Pons (tissue), 1 donor: ENCODE data around the gene TRIM38.

Source experiments
- DNase-seq: peaks from one replicate; pipeline ENCODE4 v3.0.0-alpha.2; 2016; ENCODE audit warnings: low spot score

Gene TRIM38

DNA sequence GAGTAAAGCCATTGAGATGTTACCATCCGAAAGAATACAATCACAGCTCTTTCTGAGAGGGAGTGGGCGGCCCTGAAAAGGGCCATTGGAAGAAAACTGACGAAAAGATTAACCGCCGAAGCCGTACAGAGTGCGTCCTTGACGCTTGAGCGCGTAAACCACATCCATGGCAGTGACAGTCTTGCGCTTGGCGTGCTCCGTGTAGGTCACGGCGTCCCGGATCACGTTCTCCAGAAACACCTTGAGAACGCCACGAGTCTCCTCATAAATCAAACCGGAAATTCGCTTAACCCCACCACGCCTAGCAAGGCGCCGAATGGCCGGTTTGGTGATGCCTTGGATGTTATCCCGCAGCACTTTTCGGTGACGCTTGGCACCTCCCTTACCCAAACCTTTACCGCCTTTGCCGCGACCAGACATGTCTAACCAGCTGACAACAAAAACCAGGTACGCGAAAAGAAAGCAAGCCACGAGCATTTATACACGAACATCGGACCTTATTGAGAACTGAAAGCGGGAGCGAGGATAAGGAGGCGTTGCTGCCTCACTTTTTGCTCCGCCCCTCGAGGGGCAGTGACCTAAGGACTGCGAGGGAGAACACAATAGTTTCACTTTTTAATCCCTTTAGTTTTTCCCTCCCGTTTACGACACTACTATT, 64.4 kb downstream of the TRIM38 start:
- DNase-seq = peak; percentile 96

DNA sequence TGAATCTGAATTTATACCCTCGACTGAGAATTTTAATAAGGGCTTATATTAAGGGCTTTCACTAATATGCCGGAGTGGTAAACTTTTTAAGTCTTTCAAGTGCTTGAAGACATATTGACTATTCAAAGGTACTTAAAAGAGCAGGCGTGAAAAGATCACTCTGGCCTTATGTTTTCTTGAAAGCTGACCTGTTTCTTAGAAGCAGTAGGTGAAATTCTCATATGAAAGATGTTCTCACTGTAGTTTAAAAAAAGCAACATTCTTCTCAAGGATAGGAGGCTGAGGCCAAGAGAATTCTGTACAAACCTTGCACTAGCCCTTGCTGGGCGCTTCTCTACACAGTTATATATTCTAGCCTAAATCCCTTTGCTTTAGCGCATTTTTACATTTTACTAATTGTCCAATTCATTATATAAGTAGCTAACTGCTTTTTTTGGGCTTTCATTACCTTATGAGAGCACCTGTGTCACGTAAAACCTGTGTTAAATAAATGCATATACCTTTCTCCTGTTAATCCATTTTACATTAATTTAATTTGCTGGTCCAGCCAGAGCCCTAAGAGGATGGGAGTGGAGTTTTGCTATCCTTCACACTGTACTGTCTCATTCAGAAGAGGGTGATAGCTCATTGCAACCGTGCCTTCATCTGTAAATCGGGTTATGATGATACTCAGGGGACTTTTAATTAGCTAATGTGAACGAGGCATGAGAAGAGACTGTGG, 65.0 kb downstream of the TRIM38 start:
- no peak for DNase-seq

DNA sequence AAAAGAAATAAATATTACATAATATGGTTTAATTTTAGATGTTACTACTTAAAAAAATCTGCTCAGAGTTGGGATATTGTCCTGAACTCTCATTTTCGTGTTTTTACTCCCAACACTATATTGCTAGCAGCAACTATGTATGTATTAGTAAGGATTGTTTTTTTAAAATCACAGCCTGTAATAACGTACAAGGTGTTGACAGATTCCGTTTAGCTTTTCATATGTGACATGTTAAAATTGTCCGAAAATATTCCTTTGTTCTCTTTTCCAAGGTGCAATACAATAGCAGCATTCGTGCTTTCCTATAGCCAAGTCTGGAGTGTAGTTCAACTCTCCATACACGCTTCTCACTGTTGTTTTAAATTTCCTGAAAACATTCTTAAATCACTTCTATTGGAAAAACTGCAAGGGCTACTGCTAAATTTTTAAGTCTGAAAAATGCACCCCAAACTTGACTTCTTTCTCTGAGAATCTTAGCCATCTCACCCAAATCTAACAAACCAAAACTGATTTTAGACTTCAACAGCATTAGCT, 65.7 kb downstream of the TRIM38 start:
- DNase-seq = no peak

DNA sequence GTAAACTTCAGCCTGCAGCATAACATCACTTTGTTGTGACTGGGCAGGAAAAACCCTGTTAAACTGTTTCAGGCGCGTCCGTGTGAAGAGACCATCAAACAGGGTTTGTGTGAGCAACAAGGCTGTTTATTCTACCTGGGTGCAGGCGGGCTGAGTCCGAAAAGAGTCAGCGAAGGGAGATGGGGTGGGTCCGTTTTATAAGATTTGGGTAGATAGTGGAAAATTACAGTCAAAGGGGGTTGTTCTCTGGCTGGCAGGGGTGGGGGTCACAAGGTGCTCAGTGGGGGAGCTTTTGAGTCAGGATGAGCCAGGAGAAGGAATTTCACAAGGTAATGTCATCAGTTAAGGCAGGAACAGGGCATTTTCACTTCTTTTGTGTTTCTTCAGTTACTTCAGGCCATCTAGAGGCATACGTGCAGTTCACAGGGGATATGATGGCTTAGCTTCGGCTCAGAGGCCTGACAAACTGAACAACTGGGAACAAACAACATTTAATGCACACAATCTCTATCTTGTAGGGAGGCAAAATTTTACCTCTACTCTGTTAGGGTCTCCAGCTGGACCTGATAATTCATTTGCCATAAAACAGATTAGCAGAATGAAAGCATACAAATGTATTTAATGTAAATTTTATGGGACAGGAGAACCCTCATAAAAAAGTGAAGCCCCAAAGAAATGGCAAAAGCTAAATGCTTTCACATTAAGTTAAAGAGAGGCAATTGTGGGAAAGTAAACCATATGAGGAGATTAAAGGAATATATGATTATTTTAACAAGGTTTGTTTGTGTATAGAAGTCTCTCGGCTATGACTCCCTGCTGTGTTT, 66.4 kb downstream of the TRIM38 start:
- no peak for DNase-seq

DNA sequence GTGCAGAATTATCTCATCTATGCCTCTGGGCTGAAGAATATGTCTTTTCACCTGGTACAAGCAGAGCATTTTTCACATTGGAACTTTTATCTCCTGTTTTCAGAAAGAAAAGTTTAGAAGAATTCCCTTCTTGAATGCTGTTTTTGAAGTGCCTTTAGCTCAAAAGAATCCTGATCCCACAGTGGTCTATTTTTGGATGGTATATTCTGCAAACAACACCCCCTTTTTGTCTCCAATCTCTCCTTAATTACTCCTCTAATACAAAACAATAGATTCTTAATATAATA, 66.9 kb downstream of the TRIM38 start:
- no peak for DNase-seq

DNA sequence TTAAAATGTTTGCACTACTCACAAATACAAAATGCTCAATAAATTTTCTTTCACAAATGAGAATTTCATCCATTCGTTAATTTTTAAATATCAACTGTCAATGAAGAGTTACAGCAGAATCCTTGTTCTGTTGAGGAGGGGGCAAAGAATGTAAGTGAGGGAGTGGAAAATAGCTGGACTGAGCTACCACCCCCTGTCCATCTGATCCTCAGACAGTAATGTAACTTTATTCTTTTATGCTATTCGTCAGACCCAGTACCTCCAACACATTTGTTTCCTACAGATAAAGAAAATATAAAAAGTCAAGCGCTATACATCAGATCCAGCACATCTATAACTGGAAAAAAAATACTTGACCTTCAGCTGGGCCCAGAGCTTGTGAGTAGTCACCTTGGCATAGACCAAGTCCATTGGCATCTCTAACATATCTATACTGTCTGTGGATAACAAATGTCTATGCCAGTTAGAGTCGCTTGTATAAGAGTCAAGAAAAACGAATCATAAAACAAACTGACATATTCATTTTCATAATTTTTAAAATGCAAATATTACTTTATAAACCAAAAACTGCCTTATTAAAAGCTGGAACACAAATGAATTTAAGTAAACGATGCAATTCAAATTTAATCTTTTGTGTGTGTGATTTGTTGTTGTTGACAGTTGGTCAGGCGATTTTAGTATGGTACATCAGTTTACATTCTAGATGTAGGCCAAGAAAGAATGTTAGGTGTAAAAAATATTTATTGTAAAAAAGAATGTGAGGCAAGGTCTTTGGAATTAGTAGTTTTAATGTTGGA, 67.5 kb downstream of the TRIM38 start:
- DNase-seq = no peak

DNA sequence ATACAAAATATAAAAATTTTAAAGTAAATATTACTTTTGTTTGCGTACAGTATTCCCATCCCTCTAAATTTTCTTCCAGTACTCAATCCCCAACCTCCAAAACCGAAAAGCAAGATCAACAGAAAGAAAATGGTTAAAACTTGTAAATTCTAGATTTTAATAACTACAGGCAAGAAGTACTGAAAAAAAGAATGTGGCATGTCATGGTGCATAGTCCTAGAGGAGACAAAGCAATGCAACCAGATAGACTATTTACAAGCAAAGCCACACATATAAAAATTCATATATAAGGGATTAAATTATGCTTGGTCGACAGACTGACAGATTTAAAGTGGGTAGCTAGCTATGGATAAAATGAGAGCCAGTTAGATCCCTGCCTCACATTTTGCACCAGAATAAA, 68.1 kb downstream of the TRIM38 start:
- no peak for DNase-seq

DNA sequence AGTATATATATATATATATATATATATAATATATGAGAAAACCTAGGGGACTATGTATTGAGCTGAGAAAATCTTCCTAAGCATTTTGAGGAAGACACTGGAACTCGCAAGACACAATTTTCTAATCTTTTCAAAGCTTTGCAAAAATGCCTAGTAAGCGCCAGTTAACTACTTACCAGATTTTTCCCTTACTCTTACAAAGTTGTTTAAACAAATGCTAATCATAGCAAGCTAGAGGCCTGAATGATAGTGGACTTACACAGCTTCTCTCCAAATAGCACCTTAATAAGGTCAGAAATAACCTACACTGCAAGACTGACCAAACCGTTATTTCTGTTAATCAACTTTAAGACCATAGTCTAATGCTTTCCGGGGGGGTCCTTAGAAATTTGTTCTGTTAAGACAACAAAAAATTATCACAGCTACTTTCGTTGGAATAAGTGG, 68.6 kb downstream of the TRIM38 start:
- DNase-seq = no peak

DNA sequence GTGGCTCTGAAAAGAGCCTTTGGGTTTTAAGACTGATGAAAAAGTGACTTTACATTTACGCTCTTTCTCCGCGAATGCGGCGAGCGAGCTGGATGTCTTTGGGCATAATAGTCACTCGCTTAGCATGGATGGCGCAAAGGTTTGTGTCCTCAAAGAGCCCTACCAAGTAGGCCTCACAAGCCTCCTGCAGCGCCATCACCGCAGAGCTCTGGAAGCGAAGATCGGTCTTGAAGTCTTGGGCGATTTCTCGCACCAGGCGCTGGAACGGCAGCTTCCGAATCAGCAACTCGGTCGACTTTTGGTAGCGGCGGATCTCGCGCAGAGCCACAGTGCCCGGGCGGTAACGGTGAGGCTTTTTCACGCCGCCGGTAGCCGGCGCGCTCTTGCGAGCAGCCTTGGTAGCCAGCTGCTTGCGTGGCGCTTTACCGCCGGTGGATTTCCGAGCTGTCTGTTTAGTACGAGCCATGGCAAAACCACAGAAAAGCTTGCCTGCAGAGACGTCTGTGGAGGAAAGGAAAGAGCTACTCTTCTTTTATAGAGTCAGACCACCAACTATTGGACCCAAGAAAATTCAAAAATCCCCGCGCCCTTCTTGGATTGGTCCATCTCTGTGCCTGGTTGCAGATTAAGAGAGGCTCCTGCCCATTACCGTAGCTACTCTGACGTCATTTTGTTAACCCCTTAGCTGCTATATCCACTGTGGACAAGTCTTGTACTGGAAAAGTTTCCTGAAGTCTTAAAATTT, 69.2 kb downstream of the TRIM38 start:
- peak; percentile 94 for DNase-seq

DNA sequence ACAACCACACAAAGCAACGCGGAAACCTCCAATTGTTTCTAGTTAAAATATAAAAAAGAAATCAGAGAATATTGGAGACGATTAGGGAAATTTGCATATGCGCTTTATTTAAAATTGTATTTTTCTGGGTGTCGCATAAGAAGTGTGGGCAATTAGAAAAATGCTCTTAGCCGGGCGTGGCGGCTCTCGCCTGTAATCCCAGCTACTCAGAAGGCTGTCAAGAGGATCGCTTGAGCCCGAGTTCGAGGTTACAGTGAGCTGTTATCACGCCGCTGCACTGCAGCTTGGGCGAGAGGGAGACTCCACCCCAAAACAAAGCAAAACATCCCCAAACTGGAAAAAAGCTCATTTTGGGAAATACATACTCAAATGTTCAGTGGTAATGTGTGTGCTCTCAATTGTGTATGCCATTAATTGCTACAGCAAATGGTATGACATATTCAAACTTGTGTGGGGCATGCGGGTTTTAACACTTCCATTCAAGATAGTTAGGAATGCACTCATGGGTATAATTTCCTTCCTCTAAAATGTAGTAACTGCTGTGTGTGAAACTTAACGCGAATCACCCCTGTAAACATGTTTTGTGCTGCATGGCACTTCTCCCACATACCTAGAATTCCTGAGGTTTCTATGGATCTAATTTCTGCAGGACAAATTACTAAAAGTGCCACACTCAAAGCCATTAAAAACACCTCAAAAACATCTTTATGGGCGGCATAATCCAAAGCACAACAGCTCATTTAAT, 69.9 kb downstream of the TRIM38 start:
- DNase-seq = no peak

DNA sequence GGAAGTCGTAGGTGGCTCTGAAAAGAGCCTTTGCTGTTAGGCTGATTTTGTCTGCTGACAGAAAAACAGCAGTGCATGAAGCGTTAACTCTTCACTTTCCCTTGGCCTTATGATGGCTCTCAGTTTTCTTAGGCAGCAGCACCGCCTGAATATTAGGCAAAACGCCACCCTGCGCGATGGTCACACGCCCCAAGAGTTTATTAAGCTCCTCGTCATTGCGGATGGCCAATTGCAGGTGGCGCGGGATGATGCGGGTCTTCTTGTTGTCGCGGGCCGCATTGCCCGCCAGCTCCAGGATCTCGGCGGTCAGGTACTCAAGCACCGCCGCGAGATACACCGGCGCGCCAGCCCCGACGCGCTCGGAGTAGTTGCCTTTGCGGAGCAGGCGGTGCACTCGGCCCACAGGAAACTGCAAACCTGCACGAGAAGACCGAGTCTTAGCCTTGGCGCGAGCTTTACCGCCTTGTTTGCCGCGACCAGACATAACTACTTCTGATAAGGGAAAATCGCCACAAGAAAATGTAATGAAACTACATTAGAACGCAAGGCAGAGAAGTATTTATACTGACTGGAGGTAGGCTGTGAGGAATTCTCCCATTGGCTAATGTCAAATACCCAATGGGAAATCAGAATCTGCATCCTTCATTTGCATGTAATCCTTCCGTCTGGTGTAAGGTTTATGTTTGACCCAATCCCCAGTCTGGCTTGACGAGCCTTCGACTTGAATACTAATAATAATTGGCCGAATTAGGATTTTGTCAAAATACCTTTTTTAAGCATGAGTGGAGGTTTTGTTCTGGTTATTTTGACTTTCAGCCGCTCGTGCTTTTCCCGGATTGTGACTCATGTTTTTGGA, 70.7 kb downstream of the TRIM38 start:
- peak; percentile 97 for DNase-seq

DNA sequence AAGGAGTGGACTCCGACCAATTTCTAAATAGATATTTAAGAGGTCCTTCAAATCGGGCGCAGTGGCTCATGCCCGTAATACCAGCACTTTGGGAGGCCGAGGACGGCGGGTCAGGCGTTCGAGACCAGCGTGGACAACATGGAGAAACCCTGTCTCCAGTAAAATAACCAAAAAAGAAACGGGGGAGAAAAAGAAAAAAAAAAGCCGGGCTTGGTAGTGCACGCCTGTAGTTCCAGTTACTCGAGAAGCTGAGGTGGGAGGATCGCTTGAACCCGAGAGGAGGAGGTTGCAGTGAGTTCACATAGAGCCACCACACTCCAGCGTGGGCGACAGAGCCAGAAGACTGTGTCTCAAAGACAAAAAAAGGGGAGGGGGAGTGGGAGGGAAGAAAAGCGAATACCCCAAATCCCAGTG, 71.3 kb downstream of the TRIM38 start:
- DNase-seq = no peak

DNA sequence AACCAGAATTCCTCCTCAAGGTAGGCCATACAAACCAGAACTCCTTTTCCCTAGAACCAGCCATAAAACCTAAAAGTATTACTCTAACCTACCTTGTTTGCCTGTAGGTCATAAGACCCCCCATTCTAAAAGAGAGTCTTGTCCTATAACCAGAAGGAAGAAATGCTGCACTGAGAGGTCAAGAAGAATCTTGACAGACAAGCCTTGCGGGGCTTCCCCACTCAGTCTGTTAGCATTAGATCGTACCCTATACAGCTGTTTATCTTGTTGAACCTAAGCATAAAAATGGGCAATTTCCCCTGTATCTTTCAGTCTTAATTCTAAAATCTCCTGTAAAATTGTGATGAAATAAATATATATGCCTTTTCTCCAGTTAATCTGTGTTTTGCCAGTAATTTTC, 72.3 kb downstream of the TRIM38 start:
- no peak for DNase-seq
